DMS114 treated with DMSO at 0.1 percent for 48 hours (cell line): Measurements from ENCODE around the gene OOSP4A.
"Not testable (repeated sequence)": the region's sequence is repeated elsewhere in the genome, so short reads cannot be mapped to it uniquely, and the experiment has no call there.

Experiments
- DNase-seq: peaks from one replicate; lab custom pipeline; 2025; ENCODE audit not compliant: unreplicated experiment; lab: John Stamatoyannopoulos, UW

OOSP4A gene

GRCh38 chr11:59973097-59973496 lies 9.3 kb downstream of the OOSP4A start:
- no peak for DNase-seq

GRCh38 chr11:59981106-59981770 lies 17.4 kb downstream of the OOSP4A start:
- DNase-seq = no peak

DNA sequence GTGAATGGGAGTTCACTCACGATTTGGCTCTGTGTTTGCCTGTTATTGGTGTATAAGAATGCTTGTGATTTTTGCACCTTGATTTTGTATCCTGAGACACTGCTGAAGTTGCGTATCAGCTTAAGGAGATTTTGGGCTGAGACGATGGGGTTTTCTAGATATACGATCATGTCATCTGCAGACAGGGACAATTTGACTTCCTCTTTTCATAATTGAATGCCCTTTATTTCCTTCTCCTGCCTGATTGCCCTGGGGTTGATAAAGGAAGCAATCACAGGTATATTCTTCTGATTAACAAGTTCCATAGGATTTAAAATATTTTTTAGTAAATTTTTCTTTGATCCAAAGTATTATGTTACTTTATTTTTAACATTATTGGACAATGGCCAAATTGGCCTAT lies 18.2 kb downstream of the OOSP4A start:
- not testable (repeated sequence) for DNase-seq

DNA sequence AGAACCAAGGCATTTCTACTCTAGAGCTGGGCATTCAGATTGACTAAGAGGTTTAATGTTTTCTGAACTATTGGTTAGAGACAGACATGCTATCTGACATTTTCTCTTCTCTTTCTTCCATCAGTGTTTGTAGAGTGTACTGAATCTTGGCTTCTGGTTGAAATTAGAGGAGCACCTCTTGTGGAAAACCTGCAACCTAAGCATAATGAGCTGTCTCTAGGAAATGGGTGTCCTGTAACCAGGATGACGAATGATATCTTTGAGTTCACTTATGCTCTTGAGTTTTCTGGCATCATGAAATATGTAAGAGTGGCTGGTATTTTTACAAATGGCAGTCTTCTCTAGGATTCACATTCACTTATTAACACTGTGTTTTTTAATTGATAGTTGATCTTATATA lies 19.4 kb downstream of the OOSP4A start:
- DNase-seq = no peak

GRCh38 chr11:59984368-59984767 lies 20.5 kb downstream of the OOSP4A start:
- DNase-seq = no peak

GRCh38 chr11:59990421-59990820 lies 26.6 kb downstream of the OOSP4A start:
- DNase-seq = no peak

GRCh38 chr11:59992425-59992824 lies 28.6 kb downstream of the OOSP4A start:
- no peak for DNase-seq

- DNase-seq = no peak
Observed at GRCh38 chr11:59997800-59998199, 34.0 kb downstream of the OOSP4A start.

- no peak for DNase-seq
Observed at GRCh38 chr11:59999691-60000090, 35.9 kb downstream of the OOSP4A start.

- no peak for DNase-seq
Observed at GRCh38 chr11:60003729-60004128, 39.9 kb downstream of the OOSP4A start.

- DNase-seq = no peak
Observed at GRCh38 chr11:60005360-60005759, 41.5 kb downstream of the OOSP4A start.

DNA sequence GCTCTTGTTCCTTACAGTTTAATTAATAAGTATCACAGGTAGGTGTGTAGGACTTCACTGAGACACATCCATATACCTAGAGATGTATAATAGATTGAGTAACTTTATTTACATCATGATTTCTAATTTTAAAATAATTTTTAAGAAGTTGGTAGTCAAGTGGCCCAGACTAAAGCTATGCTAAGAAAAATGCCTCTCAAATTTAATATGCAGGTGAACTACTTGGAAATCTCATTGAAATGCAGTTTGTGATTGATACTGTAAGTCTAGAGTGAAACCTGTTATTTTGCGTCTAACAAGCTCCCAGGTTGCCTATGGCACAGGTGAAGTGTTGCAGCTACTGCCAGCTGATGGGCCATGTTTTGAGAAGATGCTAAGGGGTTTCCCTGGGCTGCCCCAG lies 53.0 kb downstream of the OOSP4A start, which contains the start of gene OOSP4B:
Gene OOSP4B, plus strand, starts transcription at position 301 of the 400 bp plus-strand sequence.
- DNase-seq = no peak

- DNase-seq = no peak
Observed at GRCh38 chr11:60018058-60018457, 54.2 kb downstream of the OOSP4A start.
